OCI-LY3 (cell line): Measurements from ENCODE around the gene LYG1.

Experiments
- CTCF ChIP-seq: fragments of 200-600, 300-600 bp; sonication (generic); IDR thresholded peaks from 2 replicates; pipeline ENCODE4 v1.5.1; 2014; ENCODE audit warnings: antibody characterized with exemption, low read length, low read depth
- EZH2phosphoT487 ChIP-seq: fragments of 200-600 bp; shearing (Covaris generic); IDR thresholded peaks from 2 replicates; pipeline ENCODE4 v1.6.1; 2018; ENCODE audit warnings: antibody characterized with exemption, mixed run types, low read depth

- TF ChIP-seq CTCF = no peak
- TF ChIP-seq EZH2phosphoT487 = no peak
Measured at GRCh38 chr2:99325384-99325783, 24.4 kb upstream of the LYG1 start.
